ENCODE measurements around the gene DOHH. TPM values are rescaled to one million over a fixed set of nuclear protein-coding genes. Genes with fewer than 3 reads are reported as not detected.
A peak's percentile ranks its signal among the peaks of the same experiment; 100 is the strongest.

DOHH gene
- total RNA-seq, result 21.5 and 24.4 TPM in 2 replicates

- H3K36me3 Mint-ChIP-seq (ENCODE audit: low read depth), result peaks cover 23% of the 10 kb centered on the region
- H3K4me3 Mint-ChIP-seq, result peak within 1 kb of the TSS; percentile 96
- intact Hi-C loops (cut with micrococcal nuclease), result no loop called here
- peak; percentile 98 for DNase-seq
- peaks cover 6% of the 10 kb centered on the region for H3K9me3 Mint-ChIP-seq
- peak within 1 kb of the TSS; percentile 99 for H3K27ac Mint-ChIP-seq
- peaks cover 29% of the 10 kb centered on the region for H3K4me1 Mint-ChIP-seq
- peaks cover 4% of the 10 kb centered on the region for H3K27me3 Mint-ChIP-seq
Observed at GRCh38 chr19:3500429-3501101, at the start of gene DOHH. TSS of gene DOHH (minus strand) at chr19:3500674. CDS start at chr19:3496814, 3,860 bp downstream.

- Mint-ChIP-seq H3K9me3 (no peaks in the 10 kb centered on the region), H3K27me3 (no peaks in the 10 kb centered on the region), H3K36me3 (ENCODE audit: low read depth) (peaks cover 33% of the 10 kb centered on the region), H3K27ac (peak overlapping the region; percentile 53), H3K4me3 (no peak overlapping the region), H3K4me1 (peaks cover 26% of the 10 kb centered on the region)
- no peak for DNase-seq
- intact Hi-C loops (cut with micrococcal nuclease), result loop anchor here (5.0 kb wide), 1 partner anchor 157 kb away; the partner anchor contains the start of gene TJP3
Observed at GRCh38 chr19:3549816-3550215, 49.3 kb upstream of the DOHH start.

GRCh38 chr19:3548606-3549005 lies 48.1 kb upstream of the DOHH start:
- Mint-ChIP-seq H3K27ac (no peak overlapping the region), H3K27me3 (no peaks in the 10 kb centered on the region), H3K4me1 (peaks cover 20% of the 10 kb centered on the region), H3K4me3 (no peak overlapping the region), H3K36me3 (ENCODE audit: low read depth) (peaks cover 29% of the 10 kb centered on the region), H3K9me3 (no peaks in the 10 kb centered on the region)
- DNase-seq, result no peak
- intact Hi-C loops (cut with micrococcal nuclease), result loop anchor here (5.0 kb wide), 1 partner anchor 159 kb away; the partner anchor contains the start of gene TJP3

GRCh38 chr19:3547767-3548282 lies 47.4 kb upstream of the DOHH start:
- no peak for DNase-seq
- intact Hi-C loops (cut with micrococcal nuclease), result loop anchor here (5.0 kb wide), 1 partner anchor 159 kb away; the partner anchor contains the start of gene TJP3
- H3K27ac Mint-ChIP-seq, result no peak overlapping the region
- no peak overlapping the region for H3K4me3 Mint-ChIP-seq
- no peaks in the 10 kb centered on the region for H3K9me3 Mint-ChIP-seq
- no peaks in the 10 kb centered on the region for H3K27me3 Mint-ChIP-seq
- H3K4me1 Mint-ChIP-seq, result peaks cover 17% of the 10 kb centered on the region
- peaks cover 29% of the 10 kb centered on the region for H3K36me3 Mint-ChIP-seq (ENCODE audit: low read depth)

GRCh38 chr19:3547301-3547731 lies 46.8 kb upstream of the DOHH start:
- H3K27ac Mint-ChIP-seq, result no peak overlapping the region
- H3K4me3 Mint-ChIP-seq, result no peak overlapping the region
- peak; percentile 78 for DNase-seq
- H3K9me3 Mint-ChIP-seq, result no peaks in the 10 kb centered on the region
- peaks cover 29% of the 10 kb centered on the region for H3K36me3 Mint-ChIP-seq (ENCODE audit: low read depth)
- intact Hi-C loops (cut with micrococcal nuclease), result loop anchor here (5.0 kb wide), 1 partner anchor 160 kb away; the partner anchor contains the start of gene TJP3
- no peaks in the 10 kb centered on the region for H3K27me3 Mint-ChIP-seq
- H3K4me1 Mint-ChIP-seq, result peaks cover 12% of the 10 kb centered on the region

GRCh38 chr19:3546119-3546518 lies 45.6 kb upstream of the DOHH start:
- intact Hi-C loops (cut with micrococcal nuclease), result loop anchor here (5.0 kb wide), 1 partner anchor 161 kb away; the partner anchor contains the start of gene TJP3
- H3K9me3 Mint-ChIP-seq, result no peaks in the 10 kb centered on the region
- H3K27ac Mint-ChIP-seq, result no peak overlapping the region
- no peak for DNase-seq
- no peak overlapping the region for H3K4me3 Mint-ChIP-seq
- peaks cover 8% of the 10 kb centered on the region for H3K4me1 Mint-ChIP-seq
- H3K36me3 Mint-ChIP-seq (ENCODE audit: low read depth), result peaks cover 25% of the 10 kb centered on the region
- no peaks in the 10 kb centered on the region for H3K27me3 Mint-ChIP-seq

GRCh38 chr19:3545669-3546034 lies 45.2 kb upstream of the DOHH start:
- DNase-seq, result no peak
- H3K4me3 Mint-ChIP-seq, result no peak overlapping the region
- no peak overlapping the region for H3K27ac Mint-ChIP-seq
- H3K4me1 Mint-ChIP-seq, result peaks cover 8% of the 10 kb centered on the region
- intact Hi-C loops (cut with micrococcal nuclease), result loop anchor here (1.0 to 5.0 kb wide), 2 partner anchors 73 to 162 kb away; partner anchors contain the start of gene TJP3
- peaks cover 22% of the 10 kb centered on the region for H3K36me3 Mint-ChIP-seq (ENCODE audit: low read depth)
- no peaks in the 10 kb centered on the region for H3K9me3 Mint-ChIP-seq
- no peaks in the 10 kb centered on the region for H3K27me3 Mint-ChIP-seq

- Mint-ChIP-seq H3K27me3 (no peaks in the 10 kb centered on the region), H3K4me1 (peaks cover 8% of the 10 kb centered on the region), H3K27ac (no peak overlapping the region), H3K4me3 (no peak overlapping the region), H3K9me3 (no peaks in the 10 kb centered on the region), H3K36me3 (ENCODE audit: low read depth) (peaks cover 21% of the 10 kb centered on the region)
- intact Hi-C loops (cut with micrococcal nuclease), result loop anchor here (1.0 to 5.0 kb wide), 2 partner anchors 73 to 162 kb away; partner anchors contain the start of gene TJP3
- DNase-seq, result peak; percentile 95
Observed at GRCh38 chr19:3544742-3545668, 44.5 kb upstream of the DOHH start.

GRCh38 chr19:3544058-3544376 lies 43.5 kb upstream of the DOHH start:
- H3K9me3 Mint-ChIP-seq, result no peaks in the 10 kb centered on the region
- no peaks in the 10 kb centered on the region for H3K27me3 Mint-ChIP-seq
- H3K27ac Mint-ChIP-seq, result no peak overlapping the region
- DNase-seq, result no peak
- H3K4me1 Mint-ChIP-seq, result peaks cover 8% of the 10 kb centered on the region
- intact Hi-C loops (cut with micrococcal nuclease), result no loop called here
- peaks cover 26% of the 10 kb centered on the region for H3K36me3 Mint-ChIP-seq (ENCODE audit: low read depth)
- no peak overlapping the region for H3K4me3 Mint-ChIP-seq

- Mint-ChIP-seq H3K9me3 (no peaks in the 10 kb centered on the region), H3K27me3 (no peaks in the 10 kb centered on the region), H3K4me1 (peaks cover 8% of the 10 kb centered on the region), H3K36me3 (ENCODE audit: low read depth) (peaks cover 24% of the 10 kb centered on the region), H3K4me3 (no peak overlapping the region), H3K27ac (no peak overlapping the region)
- intact Hi-C loops (cut with micrococcal nuclease), result no loop called here
- DNase-seq, result no peak
Observed at GRCh38 chr19:3543150-3544057, 42.9 kb upstream of the DOHH start.

- H3K9me3 Mint-ChIP-seq, result no peaks in the 10 kb centered on the region
- peaks cover 2% of the 10 kb centered on the region for H3K4me1 Mint-ChIP-seq
- DNase-seq, result no peak
- intact Hi-C loops (cut with micrococcal nuclease), result no loop called here
- peaks cover 24% of the 10 kb centered on the region for H3K36me3 Mint-ChIP-seq (ENCODE audit: low read depth)
- H3K27ac Mint-ChIP-seq, result no peak overlapping the region
- no peak overlapping the region for H3K4me3 Mint-ChIP-seq
- no peaks in the 10 kb centered on the region for H3K27me3 Mint-ChIP-seq
Observed at GRCh38 chr19:3539756-3540118, 39.3 kb upstream of the DOHH start.

- Mint-ChIP-seq H3K27me3 (no peaks in the 10 kb centered on the region), H3K27ac (no peak within 1 kb of the TSS), H3K4me3 (no peak within 1 kb of the TSS), H3K4me1 (peaks cover 2% of the 10 kb centered on the region), H3K36me3 (ENCODE audit: low read depth) (peaks cover 27% of the 10 kb centered on the region), H3K9me3 (no peaks in the 10 kb centered on the region)
- intact Hi-C loops (cut with micrococcal nuclease), result no loop called here
- DNase-seq, result no peak
Observed at GRCh38 chr19:3538965-3539755, 38.7 kb upstream of the DOHH start, which contains the start of gene TEKTIP1. TSS of gene TEKTIP1 (plus strand) at chr19:3539174. CDS start at chr19:3539178, 4 bp downstream.
